Measurements from ENCODE around the gene UCP2.

The UCP2 gene

GRCh38 chr11:73969091-73969490 is 13.6 kb downstream of the UCP2 start:
- no peak for DNase-seq

GRCh38 chr11:73968356-73968966 is 14.2 kb downstream of the UCP2 start:
- DNase-seq, result no peak

- DNase-seq, result no peak
These were observed 16.9 kb downstream of the UCP2 start for GRCh38 chr11:73965764-73966121.

- no peak for DNase-seq
These were observed 17.4 kb downstream of the UCP2 start for GRCh38 chr11:73965076-73965763.

GRCh38 chr11:73963861-73964260 is 18.8 kb downstream of the UCP2 start:
- DNase-seq, result no peak

GRCh38 chr11:73962101-73962705 is 20.4 kb downstream of the UCP2 start:
- DNase-seq, result no peak

GRCh38 chr11:73961321-73961720 is 21.3 kb downstream of the UCP2 start:
- no peak for DNase-seq

- no peak for DNase-seq
These were observed 24.0 kb downstream of the UCP2 start for GRCh38 chr11:73958521-73959141.

GRCh38 chr11:73957654-73958361 is 24.8 kb downstream of the UCP2 start:
- DNase-seq, result no peak

- DNase-seq, result no peak
These were observed 25.6 kb downstream of the UCP2 start for GRCh38 chr11:73956876-73957653.

- DNase-seq, result no peak
These were observed 30.8 kb downstream of the UCP2 start for GRCh38 chr11:73951797-73952196.

GRCh38 chr11:73950869-73951710 is 31.6 kb downstream of the UCP2 start, which contains the start of gene DNAJB13:
Gene DNAJB13, plus strand, starts transcription at chr11:73951026. Its CDS starts 44 bp downstream, at chr11:73951070.
- DNase-seq, result no peak

- no peak for DNase-seq
These were observed 32.7 kb downstream of the UCP2 start for GRCh38 chr11:73949912-73950311.

- no peak for DNase-seq
These were observed 33.4 kb downstream of the UCP2 start for GRCh38 chr11:73949246-73949645.

- no peak for DNase-seq
These were observed 35.7 kb downstream of the UCP2 start for GRCh38 chr11:73946798-73947458.

GRCh38 chr11:73945396-73945795 is 37.2 kb downstream of the UCP2 start:
- DNase-seq, result no peak

GRCh38 chr11:73944901-73945300 is 37.7 kb downstream of the UCP2 start:
- DNase-seq, result no peak

GRCh38 chr11:73944085-73944484 is 38.6 kb downstream of the UCP2 start:
- DNase-seq, result no peak

- no peak for DNase-seq
These were observed 40.6 kb downstream of the UCP2 start for GRCh38 chr11:73942010-73942409.

- DNase-seq, result no peak
These were observed 41.7 kb downstream of the UCP2 start for GRCh38 chr11:73940801-73941570.
